HG02798 (cell line): ENCODE measurements around the gene RHOT2.

Source experiments
- ATAC-seq: cut with Tn5 transposase; IDR thresholded peaks from one replicate; pipeline ENCODE4 v1.9.1; 2021; ENCODE audit warnings: mild to moderate bottlenecking; ENCODE audit not compliant: unreplicated experiment, poor library complexity

Gene RHOT2

GRCh38 chr16:631808-632358, 36.0 kb upstream of the RHOT2 start:
- no peak for ATAC-seq

GRCh38 chr16:632486-633335, 35.2 kb upstream of the RHOT2 start:
- no peak for ATAC-seq

GRCh38 chr16:633336-634050, 34.4 kb upstream of the RHOT2 start:
- no peak for ATAC-seq

- ATAC-seq = no peak
These were observed 33.8 kb upstream of the RHOT2 start for GRCh38 chr16:634051-634670.

GRCh38 chr16:634996-635395, 32.9 kb upstream of the RHOT2 start:
- no peak for ATAC-seq

- ATAC-seq = no peak
These were observed 32.2 kb upstream of the RHOT2 start for GRCh38 chr16:635573-636205.

- peak; percentile 72 for ATAC-seq
These were observed 31.5 kb upstream of the RHOT2 start, which contains the start of gene METTL26 for GRCh38 chr16:636206-637080. Gene METTL26, minus strand, starts transcription at chr16:636305. Its CDS starts 15 bp downstream, at chr16:636290.

- no peak for ATAC-seq
These were observed 30.6 kb upstream of the RHOT2 start for GRCh38 chr16:637081-638018.

- no peak for ATAC-seq
These were observed 29.8 kb upstream of the RHOT2 start for GRCh38 chr16:638034-638543.

- no peak for ATAC-seq
These were observed 29.1 kb upstream of the RHOT2 start for GRCh38 chr16:638836-639235.

- no peak for ATAC-seq
These were observed 27.3 kb upstream of the RHOT2 start for GRCh38 chr16:640614-641013.

GRCh38 chr16:641326-642188, 26.4 kb upstream of the RHOT2 start, which contains the start of gene MCRIP2:
Gene MCRIP2, plus strand, starts transcription at chr16:641828. Its CDS starts 164 bp downstream, at chr16:641992.
- peak; percentile 58 for ATAC-seq

- peak; percentile 46 for ATAC-seq
These were observed 25.5 kb upstream of the RHOT2 start for GRCh38 chr16:642189-643049.

- ATAC-seq = no peak
These were observed 24.9 kb upstream of the RHOT2 start for GRCh38 chr16:643050-643368.

GRCh38 chr16:644556-644955, 23.4 kb upstream of the RHOT2 start:
- ATAC-seq = no peak
